Caco-2 (cell line): ENCODE data around the gene MUC16. TPM values are rescaled to one million over a fixed set of nuclear protein-coding genes. Genes with fewer than 3 reads are reported as not detected.

ENCODE experiments used
- BruUV-seq: library from RNA; stranded (reverse); fragments of 400-500 nt; replicated peaks from 2 replicates; lab custom pipeline; 2021; lab: Mats Ljungman, UMichigan
- CTCF ChIA-PET: fragments of 300-600 bp; sonication (Branson Sonifier 250); formaldehyde crosslinking; loops from one replicate; lab custom pipeline; 2022; ENCODE audit warnings: antibody characterized with exemption; lab: Charles Lee
- POLR2A ChIA-PET: fragments of 300-600 bp; sonication (Branson Sonifier 250); formaldehyde crosslinking; loops from one replicate; lab custom pipeline; 2022; ENCODE audit warnings: antibody characterized with exemption; lab: Charles Lee
- DNase-seq, 2 experiments: peaks; one replicate each; pipeline versions ENCODE4 v3.0.0 to v3.0.0-alpha.2; 2020 to 2022
- H3K27me3 ChIP-seq: replicated peaks from 2 replicates; pipeline ENCODE4 v1.6.0; 2011; ENCODE audit warnings: low read length; ENCODE audit not compliant: control insufficient read depth, insufficient read depth
- H3K36me3 ChIP-seq: 2 replicates; pipeline ENCODE4 v1.5.1; 2011; ENCODE audit warnings: low read length; ENCODE audit not compliant: control insufficient read depth, insufficient read depth
- H3K4me1 ChIP-seq: fragments of 250-450 bp; sonication (Bioruptor Pico); 2 replicates; pipeline ENCODE4 v1.5.1; 2020; ENCODE audit warnings: mild to moderate bottlenecking
- H3K4me3 ChIP-seq: 2 replicates; pipeline ENCODE4 v1.5.1; 2011; ENCODE audit warnings: low read depth, mild to moderate bottlenecking, control low read depth, low read length
- H3K9me3 ChIP-seq: fragments of 250-450 bp; sonication (Bioruptor Pico); 2 replicates; pipeline ENCODE4 v1.5.1; 2020; ENCODE audit warnings: mild to moderate bottlenecking, moderate library complexity
- H3K27ac Mint-ChIP-seq: one replicate; pipeline ENCODE4 v1.8.0; 2022; ENCODE audit warnings: mixed read lengths; ENCODE audit not compliant: unreplicated experiment
- H3K27me3 Mint-ChIP-seq: one replicate; pipeline ENCODE4 v1.8.0; 2022; ENCODE audit warnings: mixed read lengths; ENCODE audit not compliant: insufficient read depth, unreplicated experiment
- H3K36me3 Mint-ChIP-seq: one replicate; pipeline ENCODE4 v1.8.0; 2022; ENCODE audit warnings: mild to moderate bottlenecking, mixed read lengths; ENCODE audit not compliant: insufficient read depth, unreplicated experiment
- H3K4me1 Mint-ChIP-seq: one replicate; pipeline ENCODE4 v1.8.0; 2022; ENCODE audit warnings: low read depth, mixed read lengths; ENCODE audit not compliant: unreplicated experiment
- H3K4me3 Mint-ChIP-seq: one replicate; pipeline ENCODE4 v1.8.0; 2022; ENCODE audit warnings: mild to moderate bottlenecking, moderate library complexity, mixed read lengths; ENCODE audit not compliant: unreplicated experiment
- H3K9me3 Mint-ChIP-seq: one replicate; pipeline ENCODE4 v1.8.0; 2022; ENCODE audit warnings: mixed read lengths; ENCODE audit not compliant: unreplicated experiment
- intact Hi-C: fragments of 100-400 bp; cut with micrococcal nuclease; formaldehyde crosslinking; loops from one replicate; pipeline ENCODE4 v1.10.0; 2022; ENCODE audit not compliant: unreplicated experiment
- total RNA-seq: library from RNA; stranded (reverse); gene quantifications from 2 replicates; pipeline ENCODE4 v1.2.3, GENCODE V29; 2022
- TF ChIP-seq, protein P1 (sequence below), 2 experiments: fragments of 200-600 bp in 1 of 2; IDR thresholded peaks; 1 replicate in 1 of 2; 2 replicates in 1 of 2; pipeline versions ENCODE4 v1.5.1 to v1.8.0; 2011 to 2022; ENCODE audit warnings: antibody characterized with exemption in 1 of 2, control low read depth in 1 of 2, inconsistent platforms in 1 of 2, low read depth in 1 of 2, low read length in 1 of 2, mild to moderate bottlenecking in 1 of 2, moderate library complexity in 1 of 2; ENCODE audit not compliant: insufficient read depth in 1 of 2, severe bottlenecking in 1 of 2, unreplicated experiment in 1 of 2

MUC16 gene
- total RNA-seq, 1 experiment from 2014 or later = 0.05 TPM

GRCh38 chr19:9041023-9041422, 30.8 kb upstream of the MUC16 start:
- Mint-ChIP-seq H3K9me3 (peaks cover 13% of the 10 kb centered on the region), H3K36me3 (no peaks in the 10 kb centered on the region), H3K4me3 (no peak overlapping the region), H3K27ac (no peak overlapping the region), H3K27me3 (no peaks in the 10 kb centered on the region), H3K4me1 (no peaks in the 10 kb centered on the region)
- intact Hi-C loops = no loop called here
- TF ChIP-seq, protein P1, sequence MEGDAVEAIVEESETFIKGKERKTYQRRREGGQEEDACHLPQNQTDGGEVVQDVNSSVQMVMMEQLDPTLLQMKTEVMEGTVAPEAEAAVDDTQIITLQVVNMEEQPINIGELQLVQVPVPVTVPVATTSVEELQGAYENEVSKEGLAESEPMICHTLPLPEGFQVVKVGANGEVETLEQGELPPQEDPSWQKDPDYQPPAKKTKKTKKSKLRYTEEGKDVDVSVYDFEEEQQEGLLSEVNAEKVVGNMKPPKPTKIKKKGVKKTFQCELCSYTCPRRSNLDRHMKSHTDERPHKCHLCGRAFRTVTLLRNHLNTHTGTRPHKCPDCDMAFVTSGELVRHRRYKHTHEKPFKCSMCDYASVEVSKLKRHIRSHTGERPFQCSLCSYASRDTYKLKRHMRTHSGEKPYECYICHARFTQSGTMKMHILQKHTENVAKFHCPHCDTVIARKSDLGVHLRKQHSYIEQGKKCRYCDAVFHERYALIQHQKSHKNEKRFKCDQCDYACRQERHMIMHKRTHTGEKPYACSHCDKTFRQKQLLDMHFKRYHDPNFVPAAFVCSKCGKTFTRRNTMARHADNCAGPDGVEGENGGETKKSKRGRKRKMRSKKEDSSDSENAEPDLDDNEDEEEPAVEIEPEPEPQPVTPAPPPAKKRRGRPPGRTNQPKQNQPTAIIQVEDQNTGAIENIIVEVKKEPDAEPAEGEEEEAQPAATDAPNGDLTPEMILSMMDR (IDR thresholded peaks at IDR 0.05; ENCODE audit: insufficient read depth in 1 of 2, low read depth in 1 of 2, low read length in 1 of 2, severe bottlenecking in 1 of 2, unreplicated experiment in 1 of 2) = no peak
- ChIA-PET CTCF (no interaction called here), POLR2A (no interaction called here)
- H3K9me3 ChIP-seq = no peaks in the 10 kb centered on the region
- H3K4me3 ChIP-seq = no peak overlapping the region
- no peaks in the 10 kb centered on the region for H3K36me3 ChIP-seq
- no peaks in the 10 kb centered on the region for H3K27me3 ChIP-seq
- DNase-seq = no peak
- no peaks in the 10 kb centered on the region for H3K4me1 ChIP-seq
- BruUV-seq = no TSS peak

DNA sequence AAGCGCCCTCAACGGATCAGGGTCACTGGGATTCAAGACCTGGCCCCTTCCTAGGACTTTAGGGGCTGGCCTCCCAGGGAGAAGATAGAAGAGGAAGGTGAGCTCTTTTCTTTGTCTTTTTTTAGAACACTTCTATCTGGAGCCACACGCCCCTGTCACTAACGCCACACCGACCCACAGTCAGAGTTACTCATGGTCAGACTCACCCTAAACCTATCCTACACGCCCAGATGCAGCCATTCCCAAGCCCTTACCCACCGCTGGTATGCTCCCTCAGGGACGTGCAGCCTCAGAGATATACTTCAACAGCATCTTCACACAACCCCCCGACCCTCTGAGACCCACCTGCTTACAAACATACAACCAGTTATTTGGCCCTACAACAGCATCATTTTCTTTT, 29.9 kb upstream of the MUC16 start:
- no peaks in the 10 kb centered on the region for H3K4me1 ChIP-seq
- no peaks in the 10 kb centered on the region for H3K36me3 Mint-ChIP-seq
- peaks cover 11% of the 10 kb centered on the region for H3K9me3 Mint-ChIP-seq
- H3K27ac Mint-ChIP-seq = no peak overlapping the region
- no peak for DNase-seq
- no peak overlapping the region for H3K4me3 Mint-ChIP-seq
- no peaks in the 10 kb centered on the region for H3K4me1 Mint-ChIP-seq
- TF ChIP-seq, protein P1 (IDR thresholded peaks at IDR 0.05; ENCODE audit: insufficient read depth in 1 of 2, low read depth in 1 of 2, low read length in 1 of 2, severe bottlenecking in 1 of 2, unreplicated experiment in 1 of 2) = no peak
- no TSS peak for BruUV-seq
- no peak overlapping the region for H3K4me3 ChIP-seq
- H3K27me3 Mint-ChIP-seq = no peaks in the 10 kb centered on the region
- H3K27me3 ChIP-seq = no peaks in the 10 kb centered on the region
- no peaks in the 10 kb centered on the region for H3K36me3 ChIP-seq
- intact Hi-C loops = no loop called here
- POLR2A ChIA-PET = no interaction called here
- CTCF ChIA-PET = no interaction called here
- no peaks in the 10 kb centered on the region for H3K9me3 ChIP-seq

DNA sequence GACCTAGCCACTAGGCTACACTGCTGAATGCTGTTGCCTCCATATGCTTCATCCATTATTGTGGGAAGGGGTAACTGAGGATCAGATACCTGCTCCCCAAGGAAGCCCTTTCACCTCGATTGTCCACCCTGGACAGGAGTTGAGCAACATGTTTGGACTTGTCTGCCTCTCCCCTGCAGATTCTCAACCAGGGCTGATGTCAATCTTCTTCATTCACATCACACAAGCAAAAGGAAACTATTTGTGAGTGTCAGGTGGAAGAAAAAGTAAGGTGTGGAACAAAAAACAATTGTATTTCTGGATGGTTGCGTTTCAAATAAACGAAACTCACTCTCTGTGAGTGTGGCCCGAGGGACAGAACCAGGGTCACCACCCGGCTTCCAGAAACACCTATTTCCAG, 29.5 kb upstream of the MUC16 start:
- H3K9me3 Mint-ChIP-seq = peaks cover 15% of the 10 kb centered on the region
- ChIA-PET CTCF (no interaction called here), POLR2A (no interaction called here)
- TF ChIP-seq, protein P1 (IDR thresholded peaks at IDR 0.05; ENCODE audit: insufficient read depth in 1 of 2, low read depth in 1 of 2, low read length in 1 of 2, severe bottlenecking in 1 of 2, unreplicated experiment in 1 of 2) = no peak
- H3K4me1 Mint-ChIP-seq = no peaks in the 10 kb centered on the region
- H3K36me3 ChIP-seq = no peaks in the 10 kb centered on the region
- H3K27ac Mint-ChIP-seq = no peak overlapping the region
- intact Hi-C loops = no loop called here
- no peak overlapping the region for H3K4me3 Mint-ChIP-seq
- H3K27me3 ChIP-seq = no peaks in the 10 kb centered on the region
- H3K9me3 ChIP-seq = no peaks in the 10 kb centered on the region
- H3K27me3 Mint-ChIP-seq = no peaks in the 10 kb centered on the region
- H3K4me3 ChIP-seq = no peak overlapping the region
- DNase-seq = no peak
- no peaks in the 10 kb centered on the region for H3K36me3 Mint-ChIP-seq
- H3K4me1 ChIP-seq = no peaks in the 10 kb centered on the region
- BruUV-seq = no TSS peak
